ENCODE data around the gene TPGS1.

TPGS1 gene

GRCh38 chr19:542173-542866, 35.0 kb downstream of the TPGS1 start:
- no peak for DNase-seq

GRCh38 chr19:543910-544608, 36.8 kb downstream of the TPGS1 start, which contains the start of gene GZMM:
Gene GZMM (plus strand): TSS chr19:544053. CDS start chr19:544072, 19 bp downstream.
- no peak for DNase-seq

DNA sequence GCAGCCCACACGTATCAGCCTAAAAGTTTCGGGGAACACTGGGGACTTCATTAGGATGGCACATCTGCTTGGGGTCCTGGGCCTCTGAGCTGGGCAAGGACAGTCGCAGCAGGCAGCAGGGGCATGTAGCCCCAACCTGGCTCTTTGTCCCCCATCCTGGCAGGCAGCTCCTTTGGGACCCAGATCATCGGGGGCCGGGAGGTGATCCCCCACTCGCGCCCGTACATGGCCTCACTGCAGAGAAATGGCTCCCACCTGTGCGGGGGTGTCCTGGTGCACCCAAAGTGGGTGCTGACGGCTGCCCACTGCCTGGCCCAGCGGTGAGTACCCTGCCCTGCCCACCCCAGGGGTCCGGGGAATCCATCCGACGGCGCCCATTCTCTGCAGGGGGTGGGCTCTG, 39.8 kb downstream of the TPGS1 start:
- no peak for DNase-seq

GRCh38 chr19:547836-548720, 40.8 kb downstream of the TPGS1 start:
- DNase-seq: no peak

DNA sequence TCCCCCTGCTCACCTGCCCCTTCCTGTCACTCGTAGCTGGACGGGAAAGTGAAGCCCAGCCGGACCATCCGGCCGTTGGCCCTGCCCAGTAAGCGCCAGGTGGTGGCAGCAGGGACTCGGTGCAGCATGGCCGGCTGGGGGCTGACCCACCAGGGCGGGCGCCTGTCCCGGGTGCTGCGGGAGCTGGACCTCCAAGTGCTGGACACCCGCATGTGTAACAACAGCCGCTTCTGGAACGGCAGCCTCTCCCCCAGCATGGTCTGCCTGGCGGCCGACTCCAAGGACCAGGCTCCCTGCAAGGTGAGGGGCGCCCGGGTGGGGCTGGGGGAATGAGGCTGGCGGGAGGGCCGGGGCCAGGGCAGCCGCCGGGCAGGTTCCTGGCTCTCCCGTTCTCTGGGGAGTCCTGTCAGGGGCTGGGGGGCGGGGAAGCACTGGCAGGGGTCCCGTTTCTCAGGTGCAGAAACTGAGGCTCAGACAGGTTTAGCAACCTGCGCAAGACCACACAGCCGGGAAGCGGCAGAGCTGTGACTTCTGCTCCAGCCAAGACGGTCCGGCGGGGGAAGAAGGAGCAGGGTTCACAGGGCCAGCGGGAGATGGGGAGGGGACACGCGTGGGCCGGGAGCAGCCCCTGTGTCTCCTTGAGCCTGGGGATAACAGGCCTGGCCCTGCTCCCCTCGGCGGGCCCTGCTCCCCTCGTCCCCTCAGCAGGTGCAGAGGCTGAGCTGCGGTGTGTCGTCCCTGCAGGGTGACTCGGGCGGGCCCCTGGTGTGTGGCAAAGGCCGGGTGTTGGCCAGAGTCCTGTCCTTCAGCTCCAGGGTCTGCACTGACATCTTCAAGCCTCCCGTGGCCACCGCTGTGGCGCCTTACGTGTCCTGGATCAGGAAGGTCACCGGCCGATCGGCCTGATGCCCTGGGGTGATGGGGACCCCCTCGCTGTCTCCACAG, 41.9 kb downstream of the TPGS1 start:
- DNase-seq: no peak

DNA sequence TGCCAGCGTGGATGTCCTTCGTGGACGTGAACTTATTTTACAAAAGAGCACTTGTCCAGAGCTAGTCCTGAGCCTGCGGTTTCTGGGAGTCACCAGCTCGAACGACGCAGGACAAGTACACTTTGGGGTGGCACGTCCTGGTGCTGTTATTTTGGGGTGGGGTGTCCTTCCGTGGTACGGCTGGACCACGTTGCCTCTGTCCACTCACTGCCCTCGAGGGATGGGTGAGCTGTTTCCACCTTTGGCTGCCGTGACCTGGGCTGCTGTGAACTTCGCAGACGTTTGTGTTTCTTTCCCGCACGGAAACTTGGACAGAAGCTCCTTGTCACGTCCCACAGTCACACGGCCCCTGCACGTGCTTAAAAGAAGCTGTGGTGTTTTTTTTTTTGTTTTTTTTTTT, 47.5 kb downstream of the TPGS1 start:
- no peak for DNase-seq

DNA sequence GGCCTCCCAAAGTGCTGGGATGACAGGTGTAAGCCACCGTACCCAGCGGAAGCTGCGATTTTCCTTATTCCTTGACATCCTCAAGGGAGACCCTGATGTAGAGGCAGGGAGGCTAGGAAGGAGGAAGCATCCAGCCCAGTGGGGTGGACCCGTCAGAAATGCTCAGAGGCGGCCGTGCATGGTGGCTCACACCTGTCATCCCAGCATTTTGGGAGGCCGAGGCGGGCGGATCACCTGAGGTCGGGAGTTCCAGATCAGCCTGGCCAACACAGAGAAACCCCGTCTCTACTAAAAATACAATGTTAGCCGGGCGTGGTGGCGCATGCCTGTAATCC, 48.1 kb downstream of the TPGS1 start:
- DNase-seq: no peak

DNA sequence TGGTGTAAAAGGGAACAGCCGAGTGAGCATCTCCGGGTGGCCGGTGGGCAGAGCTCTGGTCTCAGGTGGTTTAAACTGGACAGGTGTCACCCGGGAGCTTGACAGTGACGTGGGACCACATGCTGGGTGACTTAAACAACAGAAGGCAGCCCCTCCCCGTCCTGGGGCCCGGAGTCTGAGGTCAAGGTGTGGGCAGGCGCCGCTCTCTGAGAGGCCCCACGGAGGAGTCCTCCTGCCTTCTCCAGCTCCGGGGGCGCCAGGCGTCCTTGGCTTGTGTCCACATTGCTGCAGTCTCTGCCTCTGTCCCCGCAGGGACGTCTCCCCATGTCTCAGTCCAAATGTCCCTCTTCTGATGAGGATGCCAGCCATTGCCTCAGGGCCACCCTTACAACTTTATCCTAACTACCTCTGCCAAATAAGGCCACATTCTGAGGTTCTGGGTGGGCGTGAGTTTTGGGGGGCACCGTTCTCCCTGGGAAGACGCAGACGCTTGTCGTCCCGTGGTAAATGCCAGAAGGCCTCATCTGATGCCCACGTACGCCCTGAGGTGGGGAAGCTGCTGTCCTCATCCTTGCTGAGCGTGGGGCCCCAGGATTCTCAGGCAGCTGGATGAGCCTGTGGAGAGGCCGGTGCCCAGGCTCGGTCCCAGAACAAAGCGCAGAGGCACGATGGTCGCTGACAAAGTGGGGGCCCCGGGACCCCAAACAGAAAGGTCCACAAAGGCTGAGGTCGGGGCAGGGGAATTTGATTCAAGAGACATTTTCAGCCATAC, 49.5 kb downstream of the TPGS1 start:
- DNase-seq: no peak

- no peak for DNase-seq
These were observed 51.6 kb downstream of the TPGS1 start for GRCh38 chr19:558770-559439.

DNA sequence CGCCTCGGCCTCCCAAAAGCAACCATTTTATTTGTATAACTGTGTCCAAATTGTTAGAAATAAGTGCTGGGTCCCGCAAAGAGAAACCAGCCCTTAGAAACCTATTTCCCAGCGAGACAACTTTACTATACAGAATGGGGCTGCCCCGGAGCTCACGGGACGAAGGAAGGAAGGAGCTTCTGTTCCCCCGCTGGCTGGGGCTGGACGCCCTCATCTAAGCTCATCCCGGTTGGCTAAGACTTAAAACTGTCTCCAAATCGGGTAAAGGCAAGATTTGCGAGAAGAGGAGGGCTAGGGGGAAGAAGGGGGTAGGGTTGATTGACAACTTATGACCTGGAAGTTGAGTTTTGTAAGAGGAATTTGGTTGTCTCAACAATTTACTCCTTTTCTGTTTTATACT, 52.8 kb downstream of the TPGS1 start:
- DNase-seq: no peak

DNA sequence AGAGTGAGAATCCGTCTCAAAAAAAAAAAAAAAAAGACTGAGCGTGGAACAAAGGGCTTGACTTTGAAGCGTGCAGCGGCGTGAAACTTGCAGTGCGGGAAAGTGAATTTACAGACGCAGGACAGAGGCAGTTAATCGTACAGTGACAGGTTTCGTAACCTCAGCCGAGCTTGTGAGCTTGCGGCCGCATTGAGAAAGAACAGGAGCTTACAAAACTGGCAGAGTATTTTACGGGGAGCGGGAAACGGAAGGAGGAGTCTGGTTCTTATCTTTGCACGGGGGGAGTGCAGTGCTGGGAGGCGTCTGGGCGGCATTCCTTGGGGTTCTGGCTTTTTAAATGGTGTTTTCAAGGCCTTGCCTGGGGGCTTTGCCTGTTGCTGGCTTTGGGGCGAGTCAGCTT, 59.1 kb downstream of the TPGS1 start:
- DNase-seq: no peak

DNA sequence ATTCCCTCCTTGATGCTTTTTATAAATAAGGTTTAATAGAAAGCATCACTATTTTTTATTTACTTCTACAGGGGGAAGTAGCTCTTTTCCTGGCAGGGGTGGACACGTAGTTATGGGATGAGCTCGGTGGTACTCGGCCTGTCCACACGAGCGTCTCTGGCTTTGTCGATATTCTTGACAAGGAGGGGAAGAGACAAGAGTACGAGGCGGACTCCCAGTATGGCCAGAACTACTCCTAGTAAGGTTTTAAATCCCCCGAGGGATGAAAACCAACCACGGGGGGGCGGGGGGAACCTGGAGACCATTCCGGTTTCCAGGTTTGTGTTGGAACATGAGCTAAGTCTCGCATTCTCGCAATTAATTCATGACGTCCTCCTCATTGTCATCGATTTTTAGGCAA, 59.5 kb downstream of the TPGS1 start:
- no peak for DNase-seq

GRCh38 chr19:567296-567900, 60.1 kb downstream of the TPGS1 start:
- DNase-seq: no peak
